ENCODE data around the gene TNFAIP8.

Gene TNFAIP8

DNA sequence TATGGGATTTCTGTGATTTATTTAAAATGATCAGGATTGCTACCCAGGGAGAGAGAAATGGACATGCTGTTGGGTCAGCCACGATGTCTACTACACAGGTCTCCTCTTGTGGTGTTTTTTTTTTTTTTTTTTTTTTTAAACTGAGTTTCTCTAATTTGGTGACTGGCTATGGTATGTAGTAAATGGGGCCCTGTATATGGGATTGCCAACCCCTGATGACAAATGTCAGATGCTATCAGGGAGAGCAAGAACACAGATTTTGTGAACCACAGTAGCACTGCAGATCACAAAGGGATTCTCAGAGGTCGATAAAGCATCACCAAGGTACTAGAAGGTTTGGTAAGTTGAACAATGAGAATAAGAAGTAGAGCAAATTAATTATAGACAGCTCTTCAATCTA is 16.5 kb upstream of the TNFAIP8 start:
- TF ChIP-seq, protein P1, sequence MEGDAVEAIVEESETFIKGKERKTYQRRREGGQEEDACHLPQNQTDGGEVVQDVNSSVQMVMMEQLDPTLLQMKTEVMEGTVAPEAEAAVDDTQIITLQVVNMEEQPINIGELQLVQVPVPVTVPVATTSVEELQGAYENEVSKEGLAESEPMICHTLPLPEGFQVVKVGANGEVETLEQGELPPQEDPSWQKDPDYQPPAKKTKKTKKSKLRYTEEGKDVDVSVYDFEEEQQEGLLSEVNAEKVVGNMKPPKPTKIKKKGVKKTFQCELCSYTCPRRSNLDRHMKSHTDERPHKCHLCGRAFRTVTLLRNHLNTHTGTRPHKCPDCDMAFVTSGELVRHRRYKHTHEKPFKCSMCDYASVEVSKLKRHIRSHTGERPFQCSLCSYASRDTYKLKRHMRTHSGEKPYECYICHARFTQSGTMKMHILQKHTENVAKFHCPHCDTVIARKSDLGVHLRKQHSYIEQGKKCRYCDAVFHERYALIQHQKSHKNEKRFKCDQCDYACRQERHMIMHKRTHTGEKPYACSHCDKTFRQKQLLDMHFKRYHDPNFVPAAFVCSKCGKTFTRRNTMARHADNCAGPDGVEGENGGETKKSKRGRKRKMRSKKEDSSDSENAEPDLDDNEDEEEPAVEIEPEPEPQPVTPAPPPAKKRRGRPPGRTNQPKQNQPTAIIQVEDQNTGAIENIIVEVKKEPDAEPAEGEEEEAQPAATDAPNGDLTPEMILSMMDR (IDR thresholded peaks at IDR 0.05; ENCODE audit: insufficient read depth, low read depth, low read length, missing control alignments): no peak
- H3K4me3 ChIP-seq (ENCODE audit: low read depth, low read length): peak overlapping the region; percentile 83
- DNase-seq (ENCODE audit: low read depth): no peak

GRCh38 chr5:119339965-119340364 is 15.9 kb upstream of the TNFAIP8 start:
- H3K4me3 ChIP-seq (ENCODE audit: low read depth, low read length): peak overlapping the region; percentile 83
- TF ChIP-seq, protein P1 (IDR thresholded peaks at IDR 0.05; ENCODE audit: insufficient read depth, low read depth, low read length, missing control alignments): no peak
- DNase-seq (ENCODE audit: low read depth): peak; percentile 80

DNA sequence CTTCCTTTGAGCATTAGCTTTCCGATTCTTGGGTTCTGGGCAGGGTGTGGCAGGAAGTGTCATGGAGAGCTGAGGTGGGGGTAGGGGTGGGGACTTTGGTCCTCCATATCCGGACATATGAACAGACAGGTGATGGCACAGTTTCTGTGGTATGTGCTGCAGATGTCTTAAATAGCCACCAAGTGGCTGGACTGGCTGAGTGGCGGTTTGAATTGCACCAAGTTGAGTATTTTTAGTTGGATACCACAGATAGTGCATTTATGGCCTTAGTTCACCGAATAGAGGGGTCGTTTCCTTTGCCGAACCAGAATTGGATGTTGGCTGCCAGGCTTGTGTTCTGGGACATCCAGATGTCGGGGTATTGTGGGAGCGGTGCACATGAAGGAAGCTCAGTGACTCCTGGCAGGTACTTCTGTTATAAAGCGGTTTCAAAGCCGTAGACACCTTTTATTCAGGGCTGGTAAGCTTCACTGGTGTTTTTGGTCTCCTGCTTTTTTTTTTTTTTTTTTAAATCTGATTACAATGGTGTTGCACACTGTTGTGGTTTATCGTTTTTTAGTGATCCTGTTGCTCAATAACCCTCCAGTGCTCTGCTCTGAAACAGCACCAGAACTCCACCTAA is 15.1 kb upstream of the TNFAIP8 start:
- peak overlapping the region; percentile 83 for H3K4me3 ChIP-seq (ENCODE audit: low read depth, low read length)
- DNase-seq (ENCODE audit: low read depth): peak; percentile 97

DNA sequence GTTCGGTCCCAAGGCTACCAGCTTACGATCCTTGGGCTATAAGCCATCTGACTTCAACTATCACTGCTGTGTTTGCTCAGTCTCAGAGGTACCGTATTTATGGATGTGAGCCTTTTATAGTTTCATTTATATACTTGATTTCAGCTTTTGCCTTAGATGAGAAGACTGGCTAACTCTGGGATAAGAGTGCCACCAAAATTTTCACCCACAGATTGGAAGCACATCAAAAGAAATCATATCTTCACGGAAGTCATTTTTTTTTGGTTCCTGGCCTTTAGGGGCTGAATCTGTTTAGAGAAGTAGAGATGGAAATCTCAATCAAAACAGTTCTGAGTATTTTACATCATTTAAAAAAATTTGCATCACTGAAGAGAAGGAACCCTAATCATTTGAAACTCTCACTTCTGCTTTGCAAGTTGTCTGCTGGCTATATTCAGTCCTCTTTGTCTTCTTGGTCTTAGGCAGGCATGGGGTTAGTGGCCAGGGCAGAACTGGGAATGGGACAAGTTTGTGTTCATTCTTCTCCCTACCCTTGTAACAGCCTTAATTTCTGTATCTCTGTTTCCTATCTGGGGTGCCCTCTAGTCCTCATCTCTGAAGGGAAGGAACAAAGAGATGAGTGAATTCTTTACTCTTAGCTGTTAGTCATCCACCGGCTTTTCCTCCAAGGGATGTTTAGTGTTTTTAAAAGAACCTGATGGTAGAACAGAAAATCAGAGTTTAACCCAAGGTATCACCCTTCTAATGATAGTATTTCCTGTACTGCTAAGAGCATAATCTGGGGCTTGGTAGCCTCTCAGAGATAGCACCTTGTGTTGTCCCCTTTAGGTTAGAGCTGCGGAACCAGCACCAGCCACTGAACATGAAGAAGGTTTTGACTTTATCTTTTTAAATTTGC is 14.1 kb upstream of the TNFAIP8 start:
- peak overlapping the region; percentile 83 for H3K4me3 ChIP-seq (ENCODE audit: low read depth, low read length)

More for the DNA sequence above, 15.1 kb upstream of the TNFAIP8 start:
- TF ChIP-seq, protein P1 (IDR thresholded peaks at IDR 0.05; ENCODE audit: insufficient read depth, low read depth, low read length, missing control alignments): peak; percentile 9

GRCh38 chr5:119342406-119342805 is 13.4 kb upstream of the TNFAIP8 start:
- peak overlapping the region; percentile 83 for H3K4me3 ChIP-seq (ENCODE audit: low read depth, low read length)
- TF ChIP-seq, protein P1 (IDR thresholded peaks at IDR 0.05; ENCODE audit: insufficient read depth, low read depth, low read length, missing control alignments): no peak

More for the DNA sequence above, 14.1 kb upstream of the TNFAIP8 start:
- DNase-seq (ENCODE audit: low read depth): peak; percentile 83
- TF ChIP-seq, protein P1 (IDR thresholded peaks at IDR 0.05; ENCODE audit: insufficient read depth, low read depth, low read length, missing control alignments): no peak

DNA sequence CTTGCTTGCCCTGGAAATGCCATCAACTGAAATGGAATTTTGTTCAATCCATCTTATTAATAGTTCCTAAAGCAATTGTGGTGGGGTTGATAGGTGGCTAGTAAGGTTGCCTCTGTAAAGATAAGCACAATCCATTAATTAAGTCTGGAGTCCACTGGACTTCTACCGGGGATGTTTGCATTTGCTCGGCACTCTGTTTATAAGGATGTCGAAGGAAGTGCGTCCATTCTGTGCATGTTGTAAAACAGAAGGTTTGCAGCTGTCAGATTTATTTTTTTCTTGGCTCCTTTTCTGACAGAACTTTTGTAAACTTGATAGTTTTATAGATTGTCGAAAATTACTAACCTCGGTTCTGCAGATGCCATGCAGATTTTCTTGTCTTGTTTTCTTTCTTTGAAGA is 12.8 kb upstream of the TNFAIP8 start:
- DNase-seq (ENCODE audit: low read depth): no peak
- TF ChIP-seq, protein P1 (IDR thresholded peaks at IDR 0.05; ENCODE audit: insufficient read depth, low read depth, low read length, missing control alignments): no peak
- H3K4me3 ChIP-seq (ENCODE audit: low read depth, low read length): peak overlapping the region; percentile 83

More at GRCh38 chr5:119342406-119342805, 13.4 kb upstream of the TNFAIP8 start:
- no peak for DNase-seq (ENCODE audit: low read depth)
